Measurements from ENCODE around the gene DAPK2.

DAPK2 gene

GRCh38 chr15:63879211-63879610 is 167.1 kb downstream of the DAPK2 start:
- TF ChIP-seq CTCF (IDR thresholded peaks at IDR 0.05; ENCODE audit: control extremely low read depth, extremely low read depth, low read depth, missing control alignments) = no peak
- DNase-seq (ENCODE audit: extremely low spot score) = no peak
- CTCF ChIA-PET = interaction anchor here (1.0 to 5.5 kb wide), 6 partner anchors 10 to 167 kb away, joined by 3 to 37 read pairs (median 12); partner anchors contain the start of gene DAPK2
- POLR2A ChIA-PET = no interaction called here

- CTCF ChIA-PET = interaction anchor here (1.4 to 5.2 kb wide), 3 partner anchors 12 to 190 kb away, joined by 3 to 37 read pairs (median 5); no protein-coding TSS in a partner anchor
- no peak for TF ChIP-seq CTCF (IDR thresholded peaks at IDR 0.05; ENCODE audit: control extremely low read depth, extremely low read depth, low read depth, missing control alignments)
- POLR2A ChIA-PET = no interaction called here
- DNase-seq (ENCODE audit: extremely low spot score) = no peak
These were observed 168.5 kb downstream of the DAPK2 start for GRCh38 chr15:63877713-63878271.

- ChIA-PET POLR2A (no interaction called here), CTCF (no interaction called here)
- no peak for DNase-seq (ENCODE audit: extremely low spot score)
- TF ChIP-seq CTCF (IDR thresholded peaks at IDR 0.05; ENCODE audit: control extremely low read depth, extremely low read depth, low read depth, missing control alignments) = no peak
These were observed 170.1 kb downstream of the DAPK2 start for GRCh38 chr15:63876085-63876662.

GRCh38 chr15:63874616-63875015 is 171.7 kb downstream of the DAPK2 start:
- ChIA-PET CTCF (no interaction called here), POLR2A (no interaction called here)
- TF ChIP-seq CTCF (IDR thresholded peaks at IDR 0.05; ENCODE audit: control extremely low read depth, extremely low read depth, low read depth, missing control alignments) = no peak
- DNase-seq (ENCODE audit: extremely low spot score) = no peak

- no peak for DNase-seq (ENCODE audit: extremely low spot score)
- no peak for TF ChIP-seq CTCF (IDR thresholded peaks at IDR 0.05; ENCODE audit: control extremely low read depth, extremely low read depth, low read depth, missing control alignments)
- ChIA-PET POLR2A (no interaction called here), CTCF (interaction anchor here (1.8 kb wide), 1 partner anchor 8 kb away, joined by 4 read pairs; no protein-coding TSS in a partner anchor)
These were observed 173.3 kb downstream of the DAPK2 start for GRCh38 chr15:63872759-63873510.

GRCh38 chr15:63870487-63871209 is 175.6 kb downstream of the DAPK2 start:
- ChIA-PET POLR2A (interaction anchor here (1.0 kb wide), 1 partner anchor 17 kb away, joined by 3 read pairs; no protein-coding TSS in a partner anchor), CTCF (interaction anchor here (0.7 to 3.1 kb wide), 12 partner anchors 11 to 261 kb away, joined by 3 to 9 read pairs (median 4); partner anchors contain the start of gene DAPK2)
- no peak for TF ChIP-seq CTCF (IDR thresholded peaks at IDR 0.05; ENCODE audit: control extremely low read depth, extremely low read depth, low read depth, missing control alignments)
- no peak for DNase-seq (ENCODE audit: extremely low spot score)

All from GM10248 (cell line).